Thyroid gland (tissue), 4 donors: ENCODE measurements around the gene C1orf52. TPM values are rescaled to one million over a fixed set of nuclear protein-coding genes. Genes with fewer than 3 reads are reported as not detected.

Experiments used
- DNase-seq, 2 donors: peaks; one replicate each; pipeline ENCODE4 v3.0.0-alpha.2; 2019
- H3K27ac ChIP-seq, 3 donors: fragments of 200-600 bp; sonication (generic); 1 replicate in 2 of 3; 2 replicates in 1 of 3; pipeline ENCODE4 v1.5.1; 2016 to 2019; ENCODE audit warnings: mild to moderate bottlenecking in 1 of 3, moderate library complexity in 1 of 3
- H3K27me3 ChIP-seq: fragments of 200-600 bp; sonication (generic); one replicate; pipeline ENCODE4 v1.5.1; 2019
- H3K36me3 ChIP-seq, 2 donors: fragments of 200-600 bp; sonication (generic); one replicate each; pipeline ENCODE4 v1.5.1; 2016 to 2019
- H3K4me1 ChIP-seq, 2 donors: fragments of 200-600 bp; sonication (generic); one replicate each; pipeline ENCODE4 v1.5.1; 2017 to 2019
- H3K4me3 ChIP-seq, 3 donors: fragments of 200-600 bp; sonication (generic); replicated peaks in 1 of 3; 1 replicate in 2 of 3; 2 replicates in 1 of 3; pipeline ENCODE4 v1.5.1; 2016; ENCODE audit warnings: mild to moderate bottlenecking in 1 of 3
- H3K9me3 ChIP-seq: fragments of 200-600 bp; sonication (generic); one replicate; pipeline ENCODE4 v1.5.1; 2017
- POLR2A ChIP-seq, 2 donors: fragments of 450-650 bp; IDR thresholded peaks; one replicate each; pipeline ENCODE4 v1.6.1; 2017; ENCODE audit warnings: antibody characterized with exemption in 2 of 2, mild to moderate bottlenecking in 2 of 2, moderate library complexity in 1 of 2
- WGBS, 2 donors: methylation state at CpG; one replicate each; pipeline ENCODE4 v1.1.5; 2017; 5-methylcytosine and 5-hydroxymethylcytosine counted together
- intact Hi-C: fragments of 100-400 bp; cut with DNase I; formaldehyde crosslinking; loops from one replicate; pipeline ENCODE4 v1.15.1; 2023
- total RNA-seq, 4 donors: library from RNA; depleted of rRNA; stranded (reverse); fragments of >200 nt; gene quantifications; one replicate each; pipeline ENCODE4 v1.2.3, GENCODE V29; 2016
- TF ChIP-seq, protein P1 (sequence below), 6 experiments: fragments of 200-600 bp in 3 of 6; fragments of 450-650 bp in 3 of 6; sonication (generic) in 3 of 6; IDR thresholded peaks; one replicate each; pipeline ENCODE4 v1.5.1; 2016 to 2019; ENCODE audit warnings: antibody characterized with exemption in 6 of 6, mild to moderate bottlenecking in 2 of 6, inconsistent platforms in 1 of 6, moderate library complexity in 1 of 6

C1orf52 gene
- total RNA-seq, 4 donors from 2014 or later, result 9.0 to 28.7 (median 17.5) TPM

DNA sequence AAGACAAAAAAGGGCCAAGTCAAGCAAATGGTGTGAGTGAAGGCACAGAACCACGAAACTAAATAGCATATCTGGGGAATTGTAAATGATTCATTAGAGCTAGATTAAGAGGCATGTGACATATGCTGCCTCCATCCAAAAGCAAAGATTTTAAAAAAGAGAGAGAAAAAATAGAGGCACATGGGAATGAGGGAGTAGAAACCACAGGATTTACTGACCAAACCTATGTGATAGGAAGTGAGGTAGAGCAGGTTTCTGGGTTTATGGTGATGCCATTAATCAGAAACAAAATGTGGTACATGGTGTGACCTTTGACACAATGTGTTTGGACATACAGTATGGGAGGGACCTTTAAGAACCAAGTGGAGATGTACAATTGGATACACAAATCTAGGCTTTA is 13.6 kb downstream of the C1orf52 start:
- WGBS, 2 donors, result 88 to 90% methylated on average over 1 of the region's 1 CpG
- no peaks in the 10 kb centered on the region for H3K4me1 ChIP-seq
- H3K4me3 ChIP-seq, result no peak overlapping the region
- H3K27ac ChIP-seq, result no peak overlapping the region
- intact Hi-C loops, result no loop called here
- H3K27me3 ChIP-seq, result no peaks in the 10 kb centered on the region
- DNase-seq, result no peak
- H3K36me3 ChIP-seq, result no peaks in the 10 kb centered on the region
- TF ChIP-seq POLR2A (IDR thresholded peaks at IDR 0.05), result no peak
- TF ChIP-seq, protein P1, sequence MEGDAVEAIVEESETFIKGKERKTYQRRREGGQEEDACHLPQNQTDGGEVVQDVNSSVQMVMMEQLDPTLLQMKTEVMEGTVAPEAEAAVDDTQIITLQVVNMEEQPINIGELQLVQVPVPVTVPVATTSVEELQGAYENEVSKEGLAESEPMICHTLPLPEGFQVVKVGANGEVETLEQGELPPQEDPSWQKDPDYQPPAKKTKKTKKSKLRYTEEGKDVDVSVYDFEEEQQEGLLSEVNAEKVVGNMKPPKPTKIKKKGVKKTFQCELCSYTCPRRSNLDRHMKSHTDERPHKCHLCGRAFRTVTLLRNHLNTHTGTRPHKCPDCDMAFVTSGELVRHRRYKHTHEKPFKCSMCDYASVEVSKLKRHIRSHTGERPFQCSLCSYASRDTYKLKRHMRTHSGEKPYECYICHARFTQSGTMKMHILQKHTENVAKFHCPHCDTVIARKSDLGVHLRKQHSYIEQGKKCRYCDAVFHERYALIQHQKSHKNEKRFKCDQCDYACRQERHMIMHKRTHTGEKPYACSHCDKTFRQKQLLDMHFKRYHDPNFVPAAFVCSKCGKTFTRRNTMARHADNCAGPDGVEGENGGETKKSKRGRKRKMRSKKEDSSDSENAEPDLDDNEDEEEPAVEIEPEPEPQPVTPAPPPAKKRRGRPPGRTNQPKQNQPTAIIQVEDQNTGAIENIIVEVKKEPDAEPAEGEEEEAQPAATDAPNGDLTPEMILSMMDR (IDR thresholded peaks at IDR 0.05), result no peak
- no peaks in the 10 kb centered on the region for H3K9me3 ChIP-seq

DNA sequence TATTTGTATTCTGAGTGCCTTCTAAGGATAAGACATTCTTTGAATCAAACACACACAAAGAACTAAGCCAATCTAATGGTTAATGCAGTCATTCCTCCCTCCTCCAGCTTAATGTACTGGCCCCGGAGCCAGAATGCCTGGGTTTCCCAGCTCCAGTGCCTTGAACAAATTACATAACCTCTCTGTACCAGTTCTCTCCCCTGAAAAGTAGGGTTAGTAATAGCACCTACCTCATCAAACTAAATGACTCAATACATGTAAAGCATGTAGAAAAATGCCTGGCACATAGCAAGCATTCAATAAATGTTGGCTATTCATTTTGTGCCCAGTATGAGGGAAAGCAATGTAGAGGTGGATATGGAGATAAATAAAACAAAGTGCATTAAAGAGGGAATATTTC is 14.0 kb downstream of the C1orf52 start:
- no peak for TF ChIP-seq POLR2A (IDR thresholded peaks at IDR 0.05)
- TF ChIP-seq, protein P1 (IDR thresholded peaks at IDR 0.05), result no peak
- intact Hi-C loops, result no loop called here
- Histone ChIP-seq H3K27ac (no peak overlapping the region), H3K27me3 (no peaks in the 10 kb centered on the region), H3K4me1 (peaks cover 0 to 4% of the 10 kb centered on the region in 2 donors), H3K36me3 (no peaks in the 10 kb centered on the region), H3K4me3 (no peak overlapping the region), H3K9me3 (no peaks in the 10 kb centered on the region)
- DNase-seq, result no peak
- 75 to 95% methylated on average over 1 of the region's 1 CpG for WGBS, 2 donors

DNA sequence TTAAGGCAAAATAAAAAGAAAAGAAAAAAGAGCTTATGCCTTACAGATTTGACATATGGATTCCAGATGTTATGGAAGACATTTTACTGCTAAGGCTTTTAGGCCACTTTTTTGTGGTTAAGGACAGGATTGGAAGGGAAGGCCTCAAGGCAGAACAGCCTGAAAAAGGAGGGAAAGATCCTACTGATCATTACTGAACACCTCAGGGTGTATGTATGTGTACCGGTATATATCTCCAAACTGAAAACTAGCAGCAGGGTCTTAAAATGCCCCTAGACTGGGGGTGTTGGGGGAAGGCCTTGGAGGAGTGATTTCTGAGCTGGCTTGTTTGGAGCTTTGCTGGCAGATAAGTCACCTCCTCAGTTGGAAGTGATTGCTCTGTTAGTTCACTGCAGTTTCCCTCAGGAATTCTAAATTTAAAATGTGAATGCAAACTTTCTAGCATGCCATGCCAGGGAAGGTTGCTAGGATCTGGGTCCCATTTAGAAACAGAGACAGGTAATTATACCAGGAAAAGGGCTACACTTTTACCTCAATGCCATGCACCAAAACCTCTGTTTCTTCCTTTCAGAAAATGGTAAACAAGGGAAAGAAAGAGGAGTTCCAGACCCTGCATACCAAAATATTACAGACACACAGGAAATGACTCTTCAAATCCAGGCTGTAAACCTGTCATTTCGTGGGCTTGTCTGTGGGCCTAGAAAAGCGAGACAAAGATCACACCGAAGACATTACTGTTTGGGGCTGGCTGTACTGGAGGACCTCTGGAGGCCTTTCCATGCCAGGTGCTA is 15.0 kb downstream of the C1orf52 start:
- H3K27ac ChIP-seq, result no peak overlapping the region
- no peak for DNase-seq
- 74% methylated on average over 4 of the region's 4 CpGs for WGBS, 2 donors
- no peaks in the 10 kb centered on the region for H3K27me3 ChIP-seq
- H3K36me3 ChIP-seq, result no peaks in the 10 kb centered on the region
- H3K4me1 ChIP-seq, result peaks cover 0 to 5% of the 10 kb centered on the region in 2 donors
- no peak overlapping the region for H3K4me3 ChIP-seq
- no peak for TF ChIP-seq POLR2A (IDR thresholded peaks at IDR 0.05)
- TF ChIP-seq, protein P1 (IDR thresholded peaks at IDR 0.05), result no peak
- intact Hi-C loops, result no loop called here
- H3K9me3 ChIP-seq, result no peaks in the 10 kb centered on the region

DNA sequence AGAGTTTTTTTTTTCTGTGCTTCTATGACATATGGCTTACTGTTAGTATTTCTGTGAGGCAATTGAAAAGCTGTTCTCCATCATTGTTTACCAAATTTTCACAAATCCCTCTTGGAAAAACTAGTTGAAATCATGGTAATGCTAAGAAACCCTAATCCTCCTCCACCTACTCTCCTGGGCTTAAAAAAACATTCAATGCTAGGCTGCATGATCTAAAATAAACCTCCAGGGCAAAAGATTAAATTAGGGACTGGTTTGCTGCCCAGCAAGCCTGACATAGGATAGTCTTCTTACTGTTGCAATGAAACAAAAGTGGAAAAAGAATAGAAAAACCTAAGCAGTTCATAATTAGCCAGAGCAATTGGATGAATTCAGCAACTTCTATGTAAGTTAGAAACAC is 16.1 kb downstream of the C1orf52 start:
- Histone ChIP-seq H3K4me3 (no peak overlapping the region), H3K27ac (no peak overlapping the region), H3K4me1 (peaks cover 0 to 5% of the 10 kb centered on the region in 2 donors), H3K27me3 (no peaks in the 10 kb centered on the region), H3K9me3 (no peaks in the 10 kb centered on the region), H3K36me3 (no peaks in the 10 kb centered on the region)
- no peak for DNase-seq
- TF ChIP-seq POLR2A (IDR thresholded peaks at IDR 0.05), result no peak
- TF ChIP-seq, protein P1 (IDR thresholded peaks at IDR 0.05), result no peak
- intact Hi-C loops, result no loop called here

- intact Hi-C loops, result no loop called here
- WGBS, 2 donors, result 13 to 15% methylated on average over 1 of the region's 1 CpG
- TF ChIP-seq POLR2A (IDR thresholded peaks at IDR 0.05), result no peak
- TF ChIP-seq, protein P1 (IDR thresholded peaks at IDR 0.05), result no peak
- H3K9me3 ChIP-seq, result no peaks in the 10 kb centered on the region
- DNase-seq, result no peak
- peaks cover 0 to 5% of the 10 kb centered on the region in 2 donors for H3K4me1 ChIP-seq
- H3K36me3 ChIP-seq, result no peaks in the 10 kb centered on the region
- no peak overlapping the region for H3K27ac ChIP-seq
- no peak overlapping the region for H3K4me3 ChIP-seq
- no peaks in the 10 kb centered on the region for H3K27me3 ChIP-seq
Observed at GRCh38 chr1:85240643-85241042, 18.8 kb downstream of the C1orf52 start.
